Measurements from ENCODE around the gene KLHL29. TPM values are rescaled to one million over a fixed set of nuclear protein-coding genes. Genes with fewer than 3 reads are reported as not detected.

KLHL29 gene
- total and polyA plus RNA-seq, 10 of the 15 experiments (the other 5 are each of a cell fraction or from before 2014, with no cell fraction given), result 1.4 to 19.5 (median 6.1) TPM

DNA sequence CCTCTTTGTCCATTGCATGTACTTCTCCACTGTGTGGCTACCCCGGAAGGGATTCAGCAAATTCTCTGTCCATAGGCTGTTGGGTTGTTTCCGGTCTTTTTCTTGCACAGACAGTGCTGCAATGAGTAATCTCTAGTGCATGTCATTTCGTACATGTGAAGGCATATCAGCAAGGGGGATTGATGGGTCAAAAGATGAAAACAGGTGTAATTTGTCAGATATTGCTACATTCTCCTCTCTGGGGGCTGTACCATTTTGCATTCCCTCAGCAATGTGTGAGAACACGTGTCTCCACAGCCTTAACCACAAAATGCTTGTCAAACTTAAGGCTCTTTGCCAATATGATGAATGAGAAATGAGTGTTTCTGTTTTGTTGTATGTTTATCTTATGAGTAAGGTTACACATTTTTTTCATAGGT, 60.5 kb downstream of the KLHL29 start (continued):
- TF ChIP-seq, protein P1, sequence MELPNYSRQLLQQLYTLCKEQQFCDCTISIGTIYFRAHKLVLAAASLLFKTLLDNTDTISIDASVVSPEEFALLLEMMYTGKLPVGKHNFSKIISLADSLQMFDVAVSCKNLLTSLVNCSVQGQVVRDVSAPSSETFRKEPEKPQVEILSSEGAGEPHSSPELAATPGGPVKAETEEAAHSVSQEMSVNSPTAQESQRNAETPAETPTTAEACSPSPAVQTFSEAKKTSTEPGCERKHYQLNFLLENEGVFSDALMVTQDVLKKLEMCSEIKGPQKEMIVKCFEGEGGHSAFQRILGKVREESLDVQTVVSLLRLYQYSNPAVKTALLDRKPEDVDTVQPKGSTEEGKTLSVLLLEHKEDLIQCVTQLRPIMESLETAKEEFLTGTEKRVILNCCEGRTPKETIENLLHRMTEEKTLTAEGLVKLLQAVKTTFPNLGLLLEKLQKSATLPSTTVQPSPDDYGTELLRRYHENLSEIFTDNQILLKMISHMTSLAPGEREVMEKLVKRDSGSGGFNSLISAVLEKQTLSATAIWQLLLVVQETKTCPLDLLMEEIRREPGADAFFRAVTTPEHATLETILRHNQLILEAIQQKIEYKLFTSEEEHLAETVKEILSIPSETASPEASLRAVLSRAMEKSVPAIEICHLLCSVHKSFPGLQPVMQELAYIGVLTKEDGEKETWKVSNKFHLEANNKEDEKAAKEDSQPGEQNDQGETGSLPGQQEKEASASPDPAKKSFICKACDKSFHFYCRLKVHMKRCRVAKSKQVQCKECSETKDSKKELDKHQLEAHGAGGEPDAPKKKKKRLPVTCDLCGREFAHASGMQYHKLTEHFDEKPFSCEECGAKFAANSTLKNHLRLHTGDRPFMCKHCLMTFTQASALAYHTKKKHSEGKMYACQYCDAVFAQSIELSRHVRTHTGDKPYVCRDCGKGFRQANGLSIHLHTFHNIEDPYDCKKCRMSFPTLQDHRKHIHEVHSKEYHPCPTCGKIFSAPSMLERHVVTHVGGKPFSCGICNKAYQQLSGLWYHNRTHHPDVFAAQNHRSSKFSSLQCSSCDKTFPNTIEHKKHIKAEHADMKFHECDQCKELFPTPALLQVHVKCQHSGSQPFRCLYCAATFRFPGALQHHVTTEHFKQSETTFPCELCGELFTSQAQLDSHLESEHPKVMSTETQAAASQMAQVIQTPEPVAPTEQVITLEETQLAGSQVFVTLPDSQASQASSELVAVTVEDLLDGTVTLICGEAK (IDR thresholded peaks at IDR 0.05; ENCODE audit: borderline replicate concordance), result no peak
- TF ChIP-seq CBX5 (IDR thresholded peaks at IDR 0.05; ENCODE audit: low read depth), result no peak

DNA sequence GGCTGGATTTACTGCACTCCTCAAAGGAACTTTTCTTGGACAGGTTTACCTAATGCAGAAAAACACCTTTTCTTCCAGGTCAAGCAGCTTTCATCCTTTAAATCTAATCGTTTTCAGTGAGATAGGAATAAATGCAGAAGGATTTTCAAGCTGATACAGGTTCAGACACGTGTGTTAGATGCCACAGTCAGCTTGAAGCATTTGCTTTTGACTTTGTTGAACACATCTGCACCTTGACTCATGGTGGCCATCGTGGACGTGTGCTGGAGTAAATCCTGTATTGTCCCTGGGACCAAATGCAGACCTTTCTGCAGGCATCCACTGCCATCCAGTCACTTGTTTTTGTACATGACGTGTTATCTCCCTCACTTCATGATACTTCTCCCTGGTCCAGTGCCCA, 61.9 kb downstream of the KLHL29 start:
- SMC1A ChIA-PET (ENCODE audit: uncharacterized antibody, unreplicated experiment), result no interaction called here
- Histone ChIP-seq H3K4me3 (no peak overlapping the region), H3K4me2 (ENCODE audit: control insufficient read depth, insufficient read depth) (no peak overlapping the region), H3K9me3 (replicated peaks; ENCODE audit: control insufficient read depth, insufficient read depth, low read length) (no peaks in the 10 kb centered on the region; the same call in 2 of the 3 replicates), H3K4me1 (ENCODE audit: control insufficient read depth, insufficient read depth, low read length) (peaks cover 31% of the 10 kb centered on the region), H2AFZ (ENCODE audit: control insufficient read depth, low read depth, low read length) (no peak overlapping the region), H3K9ac (ENCODE audit: control insufficient read depth, insufficient read depth, low read length) (no peak overlapping the region), H3K36me3 (ENCODE audit: control insufficient read depth in 2 of 2, insufficient read depth in 2 of 2, low read length in 1 of 2) (no peaks in the 10 kb centered on the region; a peak in 2 of 4 replicates), H3K79me2 (ENCODE audit: control insufficient read depth, insufficient read depth, low read length) (no peaks in the 10 kb centered on the region), H4K20me1 (ENCODE audit: control insufficient read depth, insufficient read depth) (peaks cover 4% of the 10 kb centered on the region; the same call in 1 of the 2 replicates), H3K27ac (ENCODE audit: control insufficient read depth, insufficient read depth) (no peak overlapping the region), H3K27me3 (replicated peaks in 1 of 2; ENCODE audit: control insufficient read depth in 2 of 2, insufficient read depth in 2 of 2, low read length in 1 of 2) (no peaks in the 10 kb centered on the region)
- in situ Hi-C loops (cut with MboI), result no loop called here
- RAD21 ChIA-PET (ENCODE audit: unreplicated experiment), result no interaction called here
- CTCF ChIA-PET, result no interaction called here
- WGBS (ENCODE audit: insufficient coverage, insufficient replicate concordance, low lambda C conversion rate, missing lambda C conversion rate), result 47% methylated on average over 5 of the region's 5 CpGs
- no TSS peak for BruUV-seq (replicated peaks)
- POLR2A ChIA-PET, result no interaction called here
- FAIRE-seq, result no peak
- no peak for ATAC-seq
- intact Hi-C loops (cut with micrococcal nuclease; ENCODE audit: unreplicated experiment), result no loop called here
- DNase-seq (ENCODE audit: low read depth, low spot score), result no peak
- TF ChIP-seq POLR2AphosphoS2 (IDR thresholded peaks at IDR 0.05; ENCODE audit: low read depth, low read length), result no peak
- no peak for TF ChIP-seq TCF3 (IDR thresholded peaks at IDR 0.05; ENCODE audit: borderline replicate concordance, insufficient read depth, low read depth, low read length)
- no peak for TF ChIP-seq POLR2A (IDR thresholded peaks at IDR 0.05; ENCODE audit: low read depth, low read length)
- no peak for TF ChIP-seq EED (IDR thresholded peaks at IDR 0.05; ENCODE audit: low read depth)
- TF ChIP-seq, protein P2, sequence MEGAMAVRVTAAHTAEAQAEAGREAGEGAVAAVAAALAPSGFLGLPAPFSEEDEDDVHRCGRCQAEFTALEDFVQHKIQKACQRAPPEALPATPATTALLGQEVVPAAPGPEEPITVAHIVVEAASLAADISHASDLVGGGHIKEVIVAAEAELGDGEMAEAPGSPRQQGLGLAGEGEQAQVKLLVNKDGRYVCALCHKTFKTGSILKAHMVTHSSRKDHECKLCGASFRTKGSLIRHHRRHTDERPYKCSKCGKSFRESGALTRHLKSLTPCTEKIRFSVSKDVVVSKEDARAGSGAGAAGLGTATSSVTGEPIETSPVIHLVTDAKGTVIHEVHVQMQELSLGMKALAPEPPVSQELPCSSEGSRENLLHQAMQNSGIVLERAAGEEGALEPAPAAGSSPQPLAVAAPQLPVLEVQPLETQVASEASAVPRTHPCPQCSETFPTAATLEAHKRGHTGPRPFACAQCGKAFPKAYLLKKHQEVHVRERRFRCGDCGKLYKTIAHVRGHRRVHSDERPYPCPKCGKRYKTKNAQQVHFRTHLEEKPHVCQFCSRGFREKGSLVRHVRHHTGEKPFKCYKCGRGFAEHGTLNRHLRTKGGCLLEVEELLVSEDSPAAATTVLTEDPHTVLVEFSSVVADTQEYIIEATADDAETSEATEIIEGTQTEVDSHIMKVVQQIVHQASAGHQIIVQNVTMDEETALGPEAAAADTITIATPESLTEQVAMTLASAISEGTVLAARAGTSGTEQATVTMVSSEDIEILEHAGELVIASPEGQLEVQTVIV (IDR thresholded peaks at IDR 0.05; ENCODE audit: borderline replicate concordance, partially characterized antibody), result no peak
- no peak for TF ChIP-seq NFYA (IDR thresholded peaks at IDR 0.05; ENCODE audit: borderline replicate concordance, low read depth, low read length)
- TF ChIP-seq, protein P3, sequence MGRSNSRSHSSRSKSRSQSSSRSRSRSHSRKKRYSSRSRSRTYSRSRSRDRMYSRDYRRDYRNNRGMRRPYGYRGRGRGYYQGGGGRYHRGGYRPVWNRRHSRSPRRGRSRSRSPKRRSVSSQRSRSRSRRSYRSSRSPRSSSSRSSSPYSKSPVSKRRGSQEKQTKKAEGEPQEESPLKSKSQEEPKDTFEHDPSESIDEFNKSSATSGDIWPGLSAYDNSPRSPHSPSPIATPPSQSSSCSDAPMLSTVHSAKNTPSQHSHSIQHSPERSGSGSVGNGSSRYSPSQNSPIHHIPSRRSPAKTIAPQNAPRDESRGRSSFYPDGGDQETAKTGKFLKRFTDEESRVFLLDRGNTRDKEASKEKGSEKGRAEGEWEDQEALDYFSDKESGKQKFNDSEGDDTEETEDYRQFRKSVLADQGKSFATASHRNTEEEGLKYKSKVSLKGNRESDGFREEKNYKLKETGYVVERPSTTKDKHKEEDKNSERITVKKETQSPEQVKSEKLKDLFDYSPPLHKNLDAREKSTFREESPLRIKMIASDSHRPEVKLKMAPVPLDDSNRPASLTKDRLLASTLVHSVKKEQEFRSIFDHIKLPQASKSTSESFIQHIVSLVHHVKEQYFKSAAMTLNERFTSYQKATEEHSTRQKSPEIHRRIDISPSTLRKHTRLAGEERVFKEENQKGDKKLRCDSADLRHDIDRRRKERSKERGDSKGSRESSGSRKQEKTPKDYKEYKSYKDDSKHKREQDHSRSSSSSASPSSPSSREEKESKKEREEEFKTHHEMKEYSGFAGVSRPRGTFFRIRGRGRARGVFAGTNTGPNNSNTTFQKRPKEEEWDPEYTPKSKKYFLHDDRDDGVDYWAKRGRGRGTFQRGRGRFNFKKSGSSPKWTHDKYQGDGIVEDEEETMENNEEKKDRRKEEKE (IDR thresholded peaks at IDR 0.05), result no peak
- TF ChIP-seq ATF2 (IDR thresholded peaks at IDR 0.05; ENCODE audit: low read length), result no peak
